Kidney epithelial cell (primary cell): Measurements from ENCODE around the gene DHRS3. TPM values are rescaled to one million over a fixed set of nuclear protein-coding genes. Genes with fewer than 3 reads are reported as not detected.

Experiments used
- DNase-seq: peaks from one replicate; pipeline ENCODE4 v3.0.0-alpha.2; 2010; ENCODE audit warnings: low read depth
- H3K27me3 ChIP-seq: 2 replicates; pipeline ENCODE4 v1.6.0; 2011; ENCODE audit warnings: low read length; ENCODE audit not compliant: control insufficient read depth, insufficient read depth
- H3K36me3 ChIP-seq: 2 replicates; pipeline ENCODE4 v1.5.1; 2011; ENCODE audit warnings: low read length; ENCODE audit not compliant: control insufficient read depth, insufficient read depth
- H3K4me3 ChIP-seq: 2 replicates; pipeline ENCODE4 v1.5.1; 2011; ENCODE audit warnings: low read depth, mild to moderate bottlenecking, control low read depth, low read length
- total RNA-seq: library from RNA; depleted of rRNA; stranded (reverse); fragments of >200 nt; gene quantifications from 2 replicates; pipeline ENCODE4 v1.2.3, GENCODE V29; 2015
- TF ChIP-seq, protein P1 (sequence below): IDR thresholded peaks from 2 replicates; pipeline ENCODE4 v1.5.1; 2011; ENCODE audit warnings: mild to moderate bottlenecking, moderate library complexity, low read length, control low read depth, inconsistent platforms; ENCODE audit not compliant: insufficient read depth, poor library complexity, severe bottlenecking

The DHRS3 gene
- total RNA-seq, 1 donor from 2014 or later: 37.4 TPM

GRCh38 chr1:12634156-12634555, 16.1 kb upstream of the DHRS3 start:
- DNase-seq: no peak
- peaks cover 2% of the 10 kb centered on the region for H3K27me3 ChIP-seq
- TF ChIP-seq, protein P1, sequence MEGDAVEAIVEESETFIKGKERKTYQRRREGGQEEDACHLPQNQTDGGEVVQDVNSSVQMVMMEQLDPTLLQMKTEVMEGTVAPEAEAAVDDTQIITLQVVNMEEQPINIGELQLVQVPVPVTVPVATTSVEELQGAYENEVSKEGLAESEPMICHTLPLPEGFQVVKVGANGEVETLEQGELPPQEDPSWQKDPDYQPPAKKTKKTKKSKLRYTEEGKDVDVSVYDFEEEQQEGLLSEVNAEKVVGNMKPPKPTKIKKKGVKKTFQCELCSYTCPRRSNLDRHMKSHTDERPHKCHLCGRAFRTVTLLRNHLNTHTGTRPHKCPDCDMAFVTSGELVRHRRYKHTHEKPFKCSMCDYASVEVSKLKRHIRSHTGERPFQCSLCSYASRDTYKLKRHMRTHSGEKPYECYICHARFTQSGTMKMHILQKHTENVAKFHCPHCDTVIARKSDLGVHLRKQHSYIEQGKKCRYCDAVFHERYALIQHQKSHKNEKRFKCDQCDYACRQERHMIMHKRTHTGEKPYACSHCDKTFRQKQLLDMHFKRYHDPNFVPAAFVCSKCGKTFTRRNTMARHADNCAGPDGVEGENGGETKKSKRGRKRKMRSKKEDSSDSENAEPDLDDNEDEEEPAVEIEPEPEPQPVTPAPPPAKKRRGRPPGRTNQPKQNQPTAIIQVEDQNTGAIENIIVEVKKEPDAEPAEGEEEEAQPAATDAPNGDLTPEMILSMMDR: no peak
- no peak overlapping the region for H3K4me3 ChIP-seq
- no peaks in the 10 kb centered on the region for H3K36me3 ChIP-seq

DNA sequence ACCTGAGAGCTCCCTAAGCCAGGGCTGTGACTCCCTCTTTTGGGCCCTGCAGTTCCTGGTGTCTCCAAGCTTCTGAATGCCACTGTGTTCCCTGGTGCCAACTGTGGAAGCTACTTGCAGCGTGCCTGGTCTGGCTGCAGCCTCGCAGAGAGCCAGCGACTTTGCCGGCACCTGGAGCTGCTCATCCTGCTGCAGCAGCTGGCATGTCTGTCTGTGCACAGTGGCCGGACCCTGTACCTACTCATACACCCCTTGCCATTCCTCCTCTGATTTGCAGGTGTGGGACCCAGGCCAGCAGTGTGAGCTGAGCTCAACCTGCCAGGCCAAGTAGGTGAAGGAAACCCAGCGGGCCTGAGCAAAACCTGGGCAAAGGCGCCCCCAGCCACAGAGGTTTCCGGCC, 13.6 kb upstream of the DHRS3 start:
- no peak overlapping the region for H3K4me3 ChIP-seq
- TF ChIP-seq, protein P1: no peak
- H3K36me3 ChIP-seq: no peaks in the 10 kb centered on the region
- H3K27me3 ChIP-seq: peaks cover 2% of the 10 kb centered on the region
- DNase-seq: no peak

DNA sequence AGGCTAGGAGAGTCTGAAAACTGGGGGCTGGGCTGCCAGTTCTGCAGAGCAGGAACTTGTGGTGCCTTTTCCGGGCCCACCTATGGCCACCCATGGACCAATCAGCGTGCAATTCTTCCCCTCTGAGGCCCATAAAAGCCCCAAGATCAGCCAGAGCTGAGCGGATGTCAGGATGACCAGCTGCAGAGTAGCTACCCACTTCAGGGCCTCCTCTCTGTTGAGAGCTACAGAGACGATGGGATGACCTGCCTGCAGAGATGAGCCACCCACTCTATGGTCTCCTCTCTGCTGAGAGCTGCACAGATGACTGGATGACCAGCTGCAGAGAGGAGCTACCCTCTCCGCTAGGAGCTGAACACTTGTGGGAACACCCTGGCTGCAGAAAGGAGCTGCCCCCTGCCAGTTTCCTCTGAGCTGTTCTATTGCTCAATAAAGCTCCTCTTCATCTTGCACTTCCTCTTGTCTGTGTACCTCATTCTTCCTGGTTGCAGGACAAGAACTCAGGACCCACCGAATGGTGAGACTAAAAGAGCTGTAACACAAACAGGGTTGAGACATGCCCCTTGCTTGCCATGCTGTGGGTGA, 13.0 kb upstream of the DHRS3 start:
- H3K27me3 ChIP-seq: peaks cover 2% of the 10 kb centered on the region
- no peak overlapping the region for H3K4me3 ChIP-seq
- no peak for DNase-seq
- H3K36me3 ChIP-seq: no peaks in the 10 kb centered on the region
- TF ChIP-seq, protein P1: no peak

DNA sequence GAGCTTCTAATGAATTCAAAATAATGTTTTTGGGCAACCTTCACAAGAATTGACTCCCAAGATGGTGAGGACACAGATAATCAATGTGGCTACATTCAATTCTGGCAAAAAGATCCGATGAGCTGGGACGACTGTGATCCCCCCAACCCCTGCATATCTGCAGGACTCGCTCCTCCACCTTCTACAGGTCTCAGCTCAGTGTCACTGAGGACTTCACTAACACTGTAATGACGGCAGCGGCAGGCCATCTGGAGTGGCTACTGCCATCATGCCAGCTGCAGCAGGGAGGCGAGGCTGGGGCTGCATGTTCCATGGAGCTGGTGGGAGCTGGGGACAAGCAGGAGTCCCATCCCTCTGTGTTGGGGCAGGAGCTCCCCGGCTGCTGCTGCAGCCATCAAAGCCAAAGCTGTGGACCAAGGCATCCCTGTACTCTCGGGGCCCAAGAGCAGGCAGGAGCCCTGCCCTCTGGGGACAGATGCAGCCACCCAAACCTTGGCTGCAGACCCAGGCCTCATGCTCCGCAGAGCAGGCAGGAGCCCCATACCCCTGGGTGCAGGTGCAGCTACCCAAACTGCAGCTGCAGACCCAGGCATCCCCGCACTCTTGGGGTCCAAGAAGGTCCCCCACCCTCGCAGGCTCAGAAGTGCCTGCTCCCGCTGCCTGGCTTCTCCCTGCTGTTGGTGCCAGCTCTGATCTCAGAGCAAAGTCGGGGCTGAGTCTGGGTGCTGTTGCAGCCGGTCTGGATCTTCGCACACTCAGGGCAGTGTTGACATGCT, 12.2 kb upstream of the DHRS3 start:
- no peak for DNase-seq

GRCh38 chr1:12629511-12629956, 11.5 kb upstream of the DHRS3 start:
- DNase-seq: no peak
- TF ChIP-seq, protein P1: no peak

More for the DNA sequence above, 12.2 kb upstream of the DHRS3 start:
- Histone ChIP-seq H3K4me3 (no peak overlapping the region), H3K27me3 (peaks cover 2% of the 10 kb centered on the region), H3K36me3 (no peaks in the 10 kb centered on the region)
- TF ChIP-seq, protein P1: no peak

More at GRCh38 chr1:12629511-12629956, 11.5 kb upstream of the DHRS3 start:
- Histone ChIP-seq H3K27me3 (peaks cover 2% of the 10 kb centered on the region), H3K36me3 (no peaks in the 10 kb centered on the region), H3K4me3 (no peak overlapping the region)
